Sciatic nerve (tissue), 2 donors: ENCODE measurements around the gene AGAP1. TPM values are rescaled to one million over a fixed set of nuclear protein-coding genes. Genes with fewer than 3 reads are reported as not detected.

Experiments
- ATAC-seq: fragments of 200-7000 bp; cut with Tn5 transposase; one replicate; pipeline ENCODE4 v1.9.1; 2020; ENCODE audit warnings: mild to moderate bottlenecking, moderate library complexity
- DNase-seq: peaks from one replicate; pipeline ENCODE4 v3.0.0-alpha.2; 2020; ENCODE audit warnings: low spot score
- intact Hi-C: fragments of 100-400 bp; cut with DNase I; formaldehyde crosslinking; loops from one replicate; pipeline ENCODE4 v1.14.2; 2022
- total RNA-seq: library from RNA; stranded (reverse); fragmentation: NEBNext Ultra II Directional; extraction: Animal tissue kit (Norgen Biotek cat#: 25700); gene quantifications from one replicate; pipeline ENCODE4 v1.2.1, GENCODE V29; 2021
- donor health status: DM: no; HTN: no; CAD: no.
- donor health status: DM: no; HTN: no; CAD: no.

The AGAP1 gene
- 62.9 TPM for total RNA-seq

DNA sequence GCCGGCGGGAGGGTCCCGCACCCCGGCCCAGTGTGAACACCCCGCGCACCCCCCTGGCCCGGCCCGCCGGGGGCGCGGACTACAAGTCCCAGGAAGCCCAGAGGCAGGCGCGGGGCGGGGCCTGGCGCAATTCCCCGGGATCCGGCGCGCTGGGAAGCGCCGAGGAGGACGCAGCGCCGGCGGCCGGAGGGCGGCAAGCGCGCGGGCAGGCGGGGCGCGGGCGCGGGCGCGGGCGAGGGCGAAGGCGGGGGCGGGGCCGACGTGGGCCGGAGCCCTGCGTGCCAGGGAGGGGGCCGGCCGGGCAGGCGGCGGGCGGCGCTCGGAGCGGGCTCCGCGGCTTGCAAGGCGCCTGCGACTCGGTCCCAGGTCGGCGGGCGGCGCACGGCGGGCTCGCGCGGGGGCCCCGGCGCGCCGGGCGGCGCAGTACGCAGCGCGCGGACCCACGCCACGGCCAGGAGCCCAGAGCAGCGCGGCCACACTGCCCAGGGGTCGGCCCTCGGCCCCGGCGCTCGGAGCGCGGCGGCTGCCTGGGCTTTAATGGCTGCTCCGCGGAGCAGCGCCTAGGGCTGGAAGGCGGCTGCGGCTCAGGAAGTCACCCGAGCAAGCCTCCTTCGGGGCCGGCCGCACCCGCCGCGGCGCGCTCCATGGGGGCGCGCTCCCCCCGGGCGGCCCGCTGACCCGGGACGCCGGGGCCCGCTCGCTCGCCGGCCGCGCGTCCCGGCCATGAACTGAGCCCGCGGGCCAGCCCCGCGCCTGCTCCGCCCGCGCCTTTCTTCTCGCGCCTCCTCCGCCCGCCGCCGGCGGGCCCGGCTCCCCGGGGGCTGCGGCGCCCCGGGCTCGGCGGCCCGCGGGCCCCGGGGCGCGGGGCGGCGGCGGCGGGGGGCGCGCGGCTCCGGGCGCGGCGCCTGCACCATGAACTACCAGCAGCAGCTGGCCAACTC, at the start of gene AGAP1:
AGAP1 (plus strand) TSS at position 269 of the 941 bp plus-strand sequence.
- intact Hi-C loops = no loop called here
- DNase-seq (peak; percentile 92), ATAC-seq (peak; percentile 93)

DNA sequence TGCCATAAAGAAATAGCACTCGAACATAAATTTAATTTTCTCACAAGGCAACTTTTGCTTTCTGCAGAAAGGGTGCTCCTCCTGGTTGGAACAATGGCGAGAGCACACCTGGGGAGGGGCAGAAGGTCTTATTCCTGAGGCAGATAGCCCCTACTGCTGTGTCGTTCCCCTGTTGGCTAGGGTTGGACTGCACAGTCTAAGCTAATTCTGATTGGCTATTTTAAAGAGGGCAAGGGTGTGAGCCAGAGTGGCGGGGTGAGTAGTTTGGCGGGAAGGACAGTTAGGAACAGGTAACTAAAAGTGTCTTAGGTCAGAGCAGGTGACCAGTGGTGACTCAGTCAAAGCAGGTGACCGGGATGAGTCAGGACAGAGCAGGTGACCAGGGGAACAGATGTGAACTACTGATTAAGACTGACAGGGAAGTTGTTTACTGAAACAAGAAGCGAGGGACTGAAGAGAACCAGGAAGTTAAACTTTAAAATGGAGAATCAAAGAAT, 49.7 kb upstream of the AGAP1 start:
- ATAC-seq = no peak
- intact Hi-C loops = no loop called here
- DNase-seq = no peak

DNA sequence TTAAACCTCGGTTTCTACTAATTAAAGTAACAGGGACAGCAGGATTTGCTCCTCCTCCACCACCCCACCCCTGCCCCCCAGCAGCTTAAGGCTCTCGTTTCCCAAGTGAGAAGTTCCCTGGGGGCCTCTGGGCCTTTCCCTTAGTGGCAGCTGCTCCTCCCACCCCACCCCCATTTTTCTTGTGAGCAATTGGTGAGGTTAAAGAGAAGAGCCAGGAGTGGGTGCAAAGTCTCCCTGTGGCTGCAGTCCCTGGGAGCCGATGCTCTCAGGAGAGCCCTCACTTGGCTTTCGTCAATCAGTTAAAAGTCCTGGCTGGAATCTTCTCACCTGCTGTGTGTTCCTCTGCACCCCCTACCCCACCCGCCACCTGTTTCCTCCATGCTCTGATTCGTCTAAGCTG, 48.7 kb upstream of the AGAP1 start:
- no peak for ATAC-seq
- intact Hi-C loops = no loop called here
- no peak for DNase-seq

DNA sequence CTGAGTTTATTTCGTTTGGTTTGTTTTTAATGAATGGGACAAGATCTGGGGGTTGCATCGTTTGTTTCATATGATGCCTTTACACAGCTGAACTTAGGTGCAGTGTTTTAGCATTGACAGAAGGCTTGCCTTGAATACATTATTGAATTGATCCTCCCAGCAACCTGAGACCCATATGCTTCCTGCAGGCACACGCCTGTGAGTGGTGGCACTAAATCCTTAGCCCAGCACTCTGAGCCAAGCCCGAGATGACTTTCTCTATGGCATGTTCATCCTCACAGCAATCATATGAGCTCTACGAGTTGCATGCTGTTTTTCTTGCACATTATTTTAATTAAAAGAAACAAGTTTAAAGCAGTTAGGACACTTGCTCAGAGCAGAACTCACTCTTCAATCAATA, 47.8 kb upstream of the AGAP1 start:
- ATAC-seq (no peak), DNase-seq (no peak)
- intact Hi-C loops = no loop called here

DNA sequence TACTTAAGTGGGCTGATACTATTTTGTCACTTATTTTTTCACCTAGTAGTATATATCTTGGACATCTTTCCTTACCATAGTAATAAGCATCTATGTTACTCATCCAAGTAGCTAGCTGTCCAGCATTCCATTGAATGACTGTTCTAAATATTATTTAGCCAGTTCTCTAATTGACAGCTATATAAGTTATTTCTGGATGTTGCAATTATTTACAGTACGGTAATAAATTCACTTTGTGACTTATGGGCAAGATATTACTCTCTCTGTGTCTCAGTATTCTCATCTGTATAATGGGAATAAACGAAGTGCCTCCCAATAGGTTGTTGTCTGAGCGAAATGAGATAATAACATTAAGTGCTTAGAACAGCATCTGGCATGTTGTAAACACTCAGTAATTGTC, 46.6 kb upstream of the AGAP1 start:
- intact Hi-C loops = no loop called here
- DNase-seq (no peak), ATAC-seq (no peak)

DNA sequence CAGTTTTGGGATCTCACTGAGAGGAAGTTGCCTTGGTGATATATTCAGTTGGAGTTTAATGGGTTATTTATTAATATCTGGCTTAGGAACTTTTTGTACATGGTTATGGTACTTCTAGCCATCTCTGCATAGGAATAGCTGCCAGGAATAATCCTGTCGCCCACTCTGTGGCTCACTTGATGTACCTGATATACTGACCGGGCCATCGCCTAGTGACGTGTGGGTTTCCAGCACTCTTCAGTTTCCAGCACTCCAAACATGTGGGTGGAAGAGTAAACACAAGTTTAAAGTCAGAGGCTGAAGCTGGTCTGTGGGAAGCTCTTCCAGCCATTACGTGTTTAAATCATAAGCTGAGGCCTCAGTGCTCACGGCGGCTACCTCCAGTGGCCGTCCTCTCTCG, 44.3 kb upstream of the AGAP1 start:
- DNase-seq (no peak), ATAC-seq (no peak)
- intact Hi-C loops = no loop called here

DNA sequence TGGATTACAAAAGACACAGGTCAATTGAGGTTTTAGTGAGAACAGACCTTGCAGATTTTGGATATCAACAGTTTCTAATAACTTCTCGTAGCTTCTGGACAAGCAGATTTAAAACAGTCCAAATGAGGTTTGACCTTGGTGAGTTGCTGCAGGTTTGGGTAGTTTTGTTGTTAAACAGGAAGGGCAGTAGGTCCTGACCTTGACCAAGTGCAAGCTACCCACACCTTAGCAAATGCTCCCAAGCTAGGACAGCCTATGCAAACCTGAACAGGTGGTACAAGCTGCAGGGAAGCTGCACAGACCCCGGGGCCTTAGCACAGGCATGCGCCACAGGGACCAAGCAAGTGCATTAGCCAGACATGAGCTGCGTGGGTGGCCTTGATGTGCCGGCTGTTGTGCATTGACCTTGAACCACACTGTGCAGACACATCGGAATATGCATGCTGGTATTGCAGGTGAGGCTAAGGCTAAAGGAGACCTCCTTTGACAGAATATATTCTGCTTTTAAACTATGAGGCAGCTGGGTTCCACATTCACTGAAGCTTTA, 40.2 kb upstream of the AGAP1 start:
- ATAC-seq = no peak
- intact Hi-C loops = no loop called here

DNA sequence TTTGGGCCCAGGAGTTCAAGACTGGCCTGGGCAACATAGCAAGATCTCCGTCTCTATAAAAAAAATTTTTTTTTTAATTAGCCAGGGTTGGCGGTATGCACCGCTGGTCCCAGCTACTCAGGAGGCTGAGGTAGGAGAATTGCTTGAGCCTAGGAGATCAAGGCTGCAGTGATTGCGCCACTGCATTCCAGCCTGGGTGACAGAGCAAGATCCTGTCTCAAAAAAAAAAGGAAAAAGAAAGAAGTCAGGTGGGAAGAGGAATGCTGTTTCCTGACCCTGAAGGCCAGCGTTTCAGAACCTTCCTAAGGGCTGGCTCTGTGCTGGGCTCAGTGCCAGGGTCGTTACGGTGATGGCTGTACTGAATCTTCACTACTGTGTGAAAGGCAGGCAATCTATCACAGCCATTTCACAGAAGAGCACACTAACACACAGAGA, 35.0 kb upstream of the AGAP1 start:
- intact Hi-C loops = no loop called here
- no peak for ATAC-seq
- DNase-seq = no peak

More for the DNA sequence above, 40.2 kb upstream of the AGAP1 start:
- DNase-seq = no peak

DNA sequence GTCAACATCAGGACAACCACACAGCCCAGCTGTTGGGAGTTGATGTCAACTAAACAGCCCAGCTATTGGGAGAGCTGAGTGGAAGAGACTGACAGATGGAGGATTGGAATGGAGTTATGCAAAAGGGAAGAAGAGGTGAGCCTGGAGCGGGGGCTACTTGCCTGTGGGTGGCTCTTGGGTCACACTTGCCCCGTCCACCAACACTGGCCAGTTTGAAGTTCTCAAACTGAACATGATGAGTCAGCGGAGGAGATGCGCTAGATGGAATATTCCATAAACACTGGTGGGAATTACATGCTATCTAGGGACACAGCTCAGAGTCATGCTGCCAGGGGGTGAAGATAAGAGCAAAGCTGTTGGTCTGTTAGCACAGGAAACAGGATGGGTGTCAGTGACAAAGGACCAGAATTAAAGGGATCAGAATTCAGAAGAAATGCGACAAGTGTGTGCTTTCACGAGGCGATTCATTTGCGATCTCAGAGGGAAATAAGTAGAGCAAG, 33.2 kb upstream of the AGAP1 start:
- DNase-seq = no peak
- intact Hi-C loops = no loop called here
- no peak for ATAC-seq

DNA sequence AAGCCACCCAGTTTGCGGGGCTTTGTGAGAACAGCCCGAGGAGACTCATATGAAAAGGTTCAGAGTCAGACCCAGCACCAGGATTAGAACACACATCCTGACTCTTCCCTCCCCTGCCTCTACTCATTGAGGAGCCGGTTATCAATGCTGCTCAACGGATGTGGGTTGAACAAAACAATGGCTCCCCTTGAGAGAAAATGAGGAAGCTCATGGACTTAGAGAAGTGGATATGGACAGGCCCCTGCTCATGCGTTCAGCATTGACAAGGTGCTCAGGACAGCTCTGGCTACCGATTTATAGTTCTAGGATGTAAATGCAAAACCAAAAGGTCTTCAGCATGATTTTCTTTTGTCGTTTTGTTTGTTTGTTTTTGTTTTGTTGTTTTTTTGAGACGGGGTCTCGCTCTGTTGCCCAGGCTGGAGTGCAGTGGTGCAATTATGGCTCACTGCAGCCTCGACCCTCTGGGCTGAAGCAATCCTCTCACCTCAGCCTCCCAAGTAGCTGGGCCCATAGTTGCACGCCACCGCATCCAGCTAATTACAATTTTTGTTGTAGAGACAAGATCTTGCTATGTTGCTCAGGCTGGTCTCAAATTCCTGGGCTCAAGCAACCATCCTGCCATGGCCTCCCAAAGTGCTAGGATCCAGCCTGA, 32.0 kb upstream of the AGAP1 start:
- no peak for DNase-seq
- intact Hi-C loops = no loop called here
- no peak for ATAC-seq

DNA sequence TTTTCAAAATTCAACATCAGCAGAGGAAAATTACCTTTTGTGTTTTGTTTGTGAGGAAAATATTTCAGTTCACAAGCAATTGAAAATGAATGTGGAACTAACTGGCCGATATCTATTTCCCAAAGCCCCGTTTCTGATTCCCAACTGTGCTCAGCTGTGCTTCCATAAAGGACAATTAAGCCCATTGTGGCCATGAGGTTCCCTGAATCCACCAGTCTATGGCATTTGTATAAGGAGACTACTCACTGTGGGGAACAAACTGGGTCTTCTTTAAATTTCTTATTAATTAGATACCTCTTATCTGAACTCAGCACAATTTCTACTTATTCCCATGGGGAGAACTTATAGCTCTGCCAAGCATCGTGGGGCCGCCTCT, 31.4 kb upstream of the AGAP1 start:
- ATAC-seq (no peak), DNase-seq (no peak)
- intact Hi-C loops = no loop called here

DNA sequence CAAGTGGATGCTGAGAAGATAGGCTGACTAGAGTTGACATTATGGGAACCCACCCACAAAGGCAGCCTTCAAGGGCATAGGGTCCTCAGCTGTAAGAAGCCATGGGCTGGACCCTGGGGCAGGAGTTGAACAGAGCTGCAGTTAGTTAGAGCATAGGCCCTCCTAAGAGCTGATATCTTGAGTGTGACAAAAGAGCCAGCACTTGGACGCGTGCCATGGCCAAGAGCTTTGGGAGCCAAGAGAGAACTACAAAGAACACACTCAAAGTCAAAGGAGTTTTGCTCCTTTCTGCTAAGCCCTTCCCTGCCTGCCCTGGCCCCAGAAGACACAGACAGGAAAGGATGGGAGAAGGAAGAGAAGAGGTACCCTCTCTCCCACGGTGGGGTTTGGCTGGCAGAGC, 29.9 kb upstream of the AGAP1 start:
- peak; percentile 42 for ATAC-seq

DNA sequence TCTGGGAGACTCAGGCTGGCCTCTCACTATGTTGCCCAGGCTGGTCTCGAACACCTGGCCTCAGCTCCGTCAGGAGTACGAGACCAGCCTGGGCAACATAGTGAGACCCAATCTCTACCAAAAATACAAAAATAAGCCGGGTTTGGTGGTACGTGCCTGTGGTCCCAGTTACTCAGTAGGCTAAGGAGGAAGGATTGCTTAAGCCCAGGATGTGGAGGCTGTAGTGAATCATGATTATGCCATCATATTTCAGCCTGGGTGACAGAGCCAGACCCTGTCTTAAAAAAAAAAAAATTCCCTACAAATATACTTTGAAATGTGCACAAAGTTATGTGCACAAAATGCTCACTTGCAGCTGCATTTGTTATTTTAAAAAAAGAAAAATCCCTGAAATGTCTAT, 26.3 kb upstream of the AGAP1 start:
- intact Hi-C loops = no loop called here
- DNase-seq = no peak
- no peak for ATAC-seq

More for the DNA sequence above, 29.9 kb upstream of the AGAP1 start:
- peak; percentile 72 for DNase-seq
- intact Hi-C loops = no loop called here

DNA sequence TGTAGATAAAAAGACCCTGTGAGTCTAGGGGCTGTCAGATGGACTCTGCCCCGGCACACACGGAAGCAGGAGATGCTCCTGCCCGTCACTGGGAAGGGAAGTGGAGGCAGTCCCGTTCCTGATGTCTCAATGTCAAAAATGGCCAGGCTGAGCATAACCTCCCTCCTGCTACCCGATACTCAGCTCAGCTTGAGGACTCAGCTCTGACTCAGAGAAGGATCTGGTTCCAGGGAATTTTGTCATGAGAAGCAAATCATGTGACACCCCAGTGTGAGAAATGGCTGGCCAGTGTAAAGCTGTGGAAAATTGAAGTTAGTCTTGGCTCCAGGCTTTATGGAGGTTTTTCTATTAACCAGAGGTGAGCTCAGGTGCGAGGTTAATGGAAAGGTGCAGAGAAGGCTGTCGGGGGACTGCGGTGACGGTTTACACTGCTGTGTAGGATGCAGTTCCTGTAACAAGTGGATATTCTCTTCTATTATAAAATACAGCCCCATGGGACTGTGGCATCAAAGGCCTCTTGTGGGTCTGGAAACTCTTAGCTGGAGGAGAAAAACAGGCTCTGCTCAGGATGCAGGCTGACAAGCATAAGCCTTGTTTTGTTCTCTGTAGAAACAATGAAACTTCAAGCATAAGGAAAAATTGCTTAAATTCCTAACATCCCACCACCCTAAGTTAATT, 24.7 kb upstream of the AGAP1 start:
- peak; percentile 94 for ATAC-seq
- no peak for DNase-seq
- intact Hi-C loops = no loop called here

DNA sequence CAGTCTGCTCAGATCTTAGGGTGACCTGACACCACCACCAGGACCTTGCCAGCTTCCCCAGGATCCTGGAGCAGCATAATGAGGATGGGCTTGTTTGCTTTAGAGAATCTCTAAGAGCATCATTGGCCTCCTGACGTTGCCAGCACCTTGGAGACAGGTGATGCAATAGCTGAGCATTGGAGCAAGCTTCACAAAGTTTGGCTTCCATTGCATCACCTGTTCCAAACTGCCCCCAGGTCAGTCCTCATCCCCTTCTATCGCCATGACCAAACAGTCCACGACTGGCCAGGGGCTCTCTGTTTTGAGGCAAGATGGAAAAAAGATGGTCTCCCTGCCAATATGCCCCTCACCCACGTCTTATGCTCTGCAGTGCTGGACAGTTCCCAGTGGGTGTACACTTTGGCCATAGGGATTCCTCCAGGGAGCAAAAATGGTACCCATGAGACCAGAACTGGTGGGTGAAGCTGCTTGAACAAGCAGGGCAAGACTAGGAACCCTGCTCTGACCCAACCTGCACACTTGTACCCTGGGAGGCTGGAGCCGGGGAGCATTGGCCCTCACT, 22.6 kb upstream of the AGAP1 start:
- DNase-seq = no peak
- intact Hi-C loops = no loop called here
- no peak for ATAC-seq

DNA sequence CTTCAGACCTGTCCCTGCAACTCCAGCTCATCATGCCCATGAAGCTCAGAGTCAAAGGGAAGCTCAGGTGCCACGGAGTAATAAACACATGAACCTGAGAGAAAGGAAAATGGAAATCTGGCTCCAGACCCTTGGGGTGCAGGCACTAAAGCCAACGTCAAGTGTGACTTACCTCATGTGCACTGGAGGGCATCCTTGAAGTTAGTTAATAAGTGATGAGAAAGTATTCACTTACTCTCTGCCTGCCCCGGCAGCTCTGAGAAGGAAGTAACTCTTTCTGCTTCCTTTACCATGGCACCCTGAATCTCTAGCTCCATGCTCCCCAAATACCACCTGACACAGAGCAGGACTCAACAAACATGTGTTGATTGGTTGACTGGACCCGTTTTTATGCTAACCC, 21.4 kb upstream of the AGAP1 start:
- ATAC-seq (no peak), DNase-seq (no peak)
- intact Hi-C loops = no loop called here

DNA sequence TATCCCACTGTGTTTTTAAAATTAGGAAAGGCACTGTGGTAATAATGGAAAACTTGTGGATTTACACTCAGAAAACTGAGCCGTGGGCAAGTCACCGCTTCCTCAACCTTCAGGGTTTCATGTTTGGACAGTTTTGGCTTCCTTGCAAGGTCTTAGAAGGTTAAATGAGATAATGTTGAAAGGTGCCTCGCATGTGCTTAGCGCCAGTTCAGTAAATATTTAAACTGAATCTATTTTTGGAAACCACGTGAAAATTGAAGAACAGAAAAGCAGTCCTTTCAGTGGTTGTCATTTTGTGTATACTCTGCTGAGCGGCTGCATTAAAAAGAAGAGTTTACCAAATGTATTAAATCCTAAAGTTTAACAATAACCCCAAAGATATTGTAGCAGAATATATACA, 15.2 kb upstream of the AGAP1 start:
- intact Hi-C loops = no loop called here
- DNase-seq (no peak), ATAC-seq (no peak)

DNA sequence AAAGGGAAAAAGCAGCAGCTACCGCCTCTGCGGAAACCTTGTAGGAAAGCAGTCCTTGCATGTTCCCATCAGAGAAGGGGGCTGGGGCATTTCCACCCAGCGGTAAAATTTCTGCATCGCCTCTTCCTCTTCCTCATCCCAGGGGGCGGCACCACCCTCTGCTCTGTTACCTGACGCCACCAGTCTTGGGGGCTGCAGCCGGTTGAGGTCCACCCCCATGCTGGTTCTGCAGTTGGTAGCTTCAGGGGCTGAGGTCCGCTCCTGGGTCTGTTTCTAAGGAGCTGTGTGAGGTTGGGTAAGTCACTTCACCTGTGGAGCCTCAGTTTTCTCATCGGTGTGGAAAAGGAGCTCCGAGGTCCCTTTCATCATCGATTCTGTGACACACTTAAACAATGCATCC, 14.2 kb upstream of the AGAP1 start:
- ATAC-seq (no peak), DNase-seq (no peak)
- intact Hi-C loops = no loop called here

DNA sequence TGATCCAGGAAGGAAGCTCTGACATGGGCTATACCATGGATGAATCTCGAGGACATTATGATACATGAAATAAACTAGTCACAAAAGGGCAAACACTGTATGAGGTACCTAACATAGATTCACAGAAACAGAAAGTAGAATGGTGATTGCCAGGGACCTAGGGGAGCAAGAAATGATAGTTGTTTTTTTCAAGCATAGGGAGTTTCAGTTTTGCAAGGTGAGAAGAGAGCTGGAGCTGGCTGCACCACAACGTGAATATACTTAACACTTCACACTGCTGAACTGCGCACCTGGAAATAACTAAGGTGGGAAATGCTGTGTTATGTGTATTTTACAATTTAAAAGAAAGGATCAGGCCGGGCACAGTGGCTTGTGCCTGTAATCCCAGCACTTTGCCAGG, 13.2 kb upstream of the AGAP1 start:
- ATAC-seq = no peak
- intact Hi-C loops = no loop called here
- DNase-seq = no peak
